GM18858 (cell line): Measurements from ENCODE around the gene SUSD3.

ENCODE experiments used
- ATAC-seq: cut with Tn5 transposase; IDR thresholded peaks from one replicate; pipeline ENCODE4 v1.9.1; 2021; ENCODE audit not compliant: unreplicated experiment

The SUSD3 gene

DNA sequence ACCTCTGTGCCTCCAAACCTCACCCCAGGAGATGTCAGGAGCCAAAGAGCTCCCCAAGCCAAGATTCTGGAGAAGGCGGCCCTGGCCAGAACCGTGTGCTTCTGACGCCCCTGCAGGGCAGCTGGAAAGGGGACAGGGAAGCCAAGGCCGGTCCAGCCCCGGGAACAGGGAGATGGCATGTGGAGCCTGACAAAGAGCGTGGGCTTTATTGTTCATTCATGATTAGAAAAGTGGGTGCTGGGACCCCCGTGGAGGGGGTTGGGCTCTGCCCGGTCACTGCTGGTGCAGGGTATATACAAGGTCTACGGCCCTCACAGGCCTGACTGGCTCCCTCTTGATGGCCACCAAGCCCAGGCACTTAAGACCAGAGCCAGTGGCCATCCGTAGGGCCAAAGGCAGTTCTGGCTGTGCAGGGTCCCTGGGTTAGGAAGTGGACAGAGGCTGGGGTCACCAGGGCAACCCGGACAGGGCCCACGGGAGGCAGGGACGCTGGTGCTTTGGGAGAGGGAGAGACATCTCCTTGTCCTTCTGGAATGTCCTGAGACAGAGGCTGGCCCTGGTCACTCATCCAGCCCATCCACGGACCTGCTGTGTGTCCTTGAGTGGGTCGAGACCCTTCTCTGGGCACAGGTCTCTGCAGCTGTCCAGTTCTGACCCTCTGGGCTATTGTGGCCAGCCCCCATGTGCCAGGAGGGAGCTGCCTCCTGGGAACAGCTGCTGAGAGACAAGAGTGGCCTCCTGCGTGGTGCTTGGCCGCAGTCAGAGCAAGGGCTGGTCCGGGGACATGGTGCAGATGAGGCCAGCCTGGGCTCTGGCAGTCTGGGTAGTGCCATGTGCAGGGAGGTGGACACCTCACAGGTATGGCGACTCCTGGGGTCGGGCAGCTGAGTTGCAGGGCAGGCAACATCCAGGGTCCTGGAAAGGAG is 63.1 kb downstream of the SUSD3 start:
- ATAC-seq, result no peak

DNA sequence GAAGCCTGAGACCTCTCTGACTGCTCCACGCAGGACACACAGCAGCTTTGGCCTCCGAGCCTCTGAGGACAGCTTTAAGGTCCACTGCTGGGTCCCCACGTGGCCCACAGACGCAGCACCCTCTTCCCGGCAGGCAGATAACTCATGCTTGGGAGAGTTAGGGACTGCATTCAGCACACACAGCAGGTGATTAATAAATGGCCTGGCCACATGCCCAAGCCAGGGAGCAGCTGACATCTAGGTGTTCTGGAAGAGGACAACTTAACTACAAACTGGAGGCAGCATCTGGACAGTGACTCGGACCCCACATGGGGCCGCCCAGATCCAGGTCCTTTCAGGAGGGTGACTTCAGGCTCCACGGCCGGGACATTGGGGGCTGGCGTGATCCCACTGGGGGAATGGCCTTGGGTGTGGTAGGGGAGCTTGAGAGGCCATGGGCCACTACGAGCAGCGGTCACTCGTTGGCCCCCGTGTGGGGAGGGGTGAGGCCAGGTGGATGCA is 64.3 kb downstream of the SUSD3 start:
- no peak for ATAC-seq

DNA sequence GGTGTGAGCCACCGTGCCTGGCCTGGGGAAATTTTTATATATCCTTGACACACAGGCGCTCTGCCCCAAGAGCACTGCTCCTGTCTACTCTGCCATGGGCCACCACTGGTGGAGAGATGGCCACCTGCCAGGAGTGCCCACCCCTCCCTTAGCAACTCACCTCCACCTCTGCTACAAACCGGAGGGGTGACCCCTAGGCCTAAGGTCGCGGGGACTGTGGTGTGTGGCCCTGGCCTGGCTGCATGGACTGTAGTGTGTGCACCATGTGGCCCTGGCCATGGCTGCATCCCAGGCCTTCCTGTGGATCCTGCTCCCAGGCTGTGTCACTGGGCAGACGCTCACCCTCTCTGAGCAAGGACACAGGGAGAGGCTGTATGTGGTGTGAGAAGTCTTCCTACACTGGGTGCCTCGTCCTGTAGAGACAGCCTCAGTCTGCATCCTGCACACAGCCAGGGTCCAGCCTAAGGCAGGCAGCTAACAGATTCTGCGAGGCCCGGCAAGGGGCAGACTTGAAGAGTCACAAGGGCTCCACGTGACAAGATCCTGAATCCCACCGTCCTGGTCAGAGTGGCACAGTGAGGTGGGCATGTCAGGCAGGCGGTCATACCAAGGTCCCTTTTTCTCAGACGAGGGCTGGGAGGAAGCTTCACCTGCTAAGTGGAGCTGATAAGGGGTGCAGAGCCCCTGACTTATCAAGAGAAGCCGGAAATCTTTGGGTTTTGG is 65.2 kb downstream of the SUSD3 start:
- no peak for ATAC-seq

DNA sequence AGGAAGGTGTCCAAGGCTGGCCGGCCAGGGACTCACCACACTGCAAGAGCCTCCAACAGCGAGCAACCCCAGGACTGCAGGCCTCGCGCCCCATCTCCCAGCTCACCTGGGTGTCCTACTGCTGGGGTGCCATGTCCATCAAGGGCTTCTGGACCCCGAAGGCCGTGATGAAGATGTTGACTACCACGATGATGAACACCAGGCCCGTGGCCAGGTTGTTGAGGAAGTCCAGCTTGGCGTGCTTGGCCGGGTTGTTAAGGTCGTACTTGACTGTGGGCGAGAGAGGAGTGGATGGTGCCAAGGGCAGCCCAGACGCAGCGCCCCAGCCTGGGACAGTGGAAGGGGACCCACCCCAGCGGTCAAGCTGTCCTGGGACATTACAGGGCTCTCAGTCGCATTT is 66.3 kb downstream of the SUSD3 start:
- ATAC-seq, result no peak

DNA sequence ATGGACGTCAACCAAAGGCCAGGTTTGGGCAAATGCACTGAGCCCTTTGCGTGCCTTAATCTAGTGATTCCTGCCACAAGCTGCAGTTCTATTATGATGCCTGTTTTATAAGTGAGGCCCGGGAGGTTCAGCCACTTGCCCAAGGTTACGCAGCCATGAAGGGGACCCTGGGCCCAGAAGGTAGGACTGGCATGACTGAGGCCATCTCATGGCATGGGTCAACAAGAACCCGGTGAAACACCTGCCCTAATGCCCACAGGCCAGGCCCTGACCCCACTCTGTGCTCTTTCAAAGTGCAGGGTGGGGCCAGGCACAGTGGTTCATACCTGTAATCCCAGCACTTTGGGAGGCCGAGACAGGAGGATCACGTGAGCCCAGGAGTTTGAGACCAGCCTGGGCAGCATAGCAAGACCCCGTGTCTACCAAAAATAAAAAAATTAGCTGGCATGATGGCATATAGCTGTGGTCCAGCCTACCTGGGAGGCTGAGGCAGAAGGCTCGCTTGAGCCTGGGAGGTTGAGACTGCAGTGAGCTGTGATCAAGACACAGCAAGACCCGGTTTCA is 66.9 kb downstream of the SUSD3 start:
- no peak for ATAC-seq

DNA sequence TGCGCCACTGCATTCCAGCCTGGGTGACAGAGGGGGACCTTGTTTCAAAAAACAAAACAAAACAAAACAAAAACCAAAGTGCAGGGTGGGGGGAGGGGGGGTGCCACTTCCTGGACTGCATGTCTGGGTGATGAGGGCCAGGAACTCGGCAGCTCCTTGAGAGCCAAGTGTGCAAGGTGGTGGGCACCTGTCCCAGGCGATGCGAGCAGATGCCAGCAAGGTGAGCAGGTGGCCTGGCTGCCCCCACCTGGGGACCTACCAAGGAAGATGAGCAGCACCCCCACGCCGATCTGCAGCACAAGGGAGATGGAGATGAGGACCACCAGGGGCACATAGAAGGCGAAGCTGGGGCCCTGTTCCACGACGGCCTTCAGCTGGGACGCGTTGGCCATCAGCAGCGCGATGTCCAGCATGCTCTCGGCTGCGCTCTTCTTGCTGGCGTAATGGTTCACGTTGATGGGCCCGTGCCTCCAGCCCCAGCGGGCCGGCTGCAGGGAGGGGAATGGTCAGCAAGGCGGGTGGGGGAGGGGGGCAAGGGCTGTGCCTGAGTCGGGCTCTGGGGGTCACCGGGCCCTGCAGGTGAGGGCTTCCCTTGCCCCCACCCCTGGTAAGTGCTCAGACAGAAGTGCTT is 67.8 kb downstream of the SUSD3 start:
- ATAC-seq, result no peak

DNA sequence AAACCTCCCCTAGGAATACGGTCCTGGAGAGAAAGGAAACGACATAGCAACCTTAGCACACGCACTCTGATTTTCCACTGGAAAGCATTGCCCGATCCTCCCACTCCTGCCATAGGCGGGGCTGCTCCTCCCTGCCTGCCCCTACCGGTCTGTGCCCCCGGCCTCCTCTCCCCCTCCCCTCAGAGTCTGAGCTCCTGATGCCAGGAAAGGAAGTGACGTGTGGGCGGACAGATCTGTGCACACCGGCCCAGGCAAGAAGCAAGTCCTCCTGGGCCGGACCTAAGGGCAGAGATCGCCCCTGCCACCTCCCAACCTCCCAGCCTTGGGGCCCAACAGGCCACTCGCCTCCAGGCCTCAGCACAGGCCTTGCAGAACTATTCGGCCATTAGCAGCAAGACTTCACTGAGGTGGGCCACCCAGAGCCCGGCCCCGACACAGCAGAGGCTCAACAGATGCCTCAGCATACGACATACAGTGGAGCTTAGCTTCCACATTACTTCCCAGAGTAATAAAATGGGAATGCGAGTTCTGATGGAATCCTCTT is 68.4 kb downstream of the SUSD3 start:
- no peak for ATAC-seq

DNA sequence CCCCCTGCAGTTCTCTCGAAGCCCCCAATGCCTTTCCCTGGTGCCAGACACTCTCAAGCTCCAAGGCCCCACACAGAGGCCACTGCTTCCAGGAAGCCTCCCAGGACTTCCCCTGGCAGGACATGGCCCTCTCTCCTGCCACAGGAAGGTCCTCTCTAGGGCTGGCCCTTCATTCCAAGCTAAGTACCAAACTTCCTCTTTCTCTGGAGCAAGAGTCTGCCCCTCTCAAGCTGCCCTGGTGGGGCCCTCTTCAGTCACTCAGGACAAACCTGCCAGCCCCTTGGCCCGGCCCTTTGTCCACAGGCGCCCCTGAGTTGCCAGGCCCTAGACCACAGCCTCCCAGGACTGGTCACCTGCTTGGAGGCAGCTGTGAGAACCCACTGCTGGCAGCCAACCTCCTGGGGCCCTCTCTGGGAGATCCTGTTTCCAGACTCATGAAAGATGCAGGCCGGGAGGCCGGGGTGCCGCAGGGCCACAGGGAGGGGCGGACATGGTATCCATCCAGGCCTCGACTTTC is 69.0 kb downstream of the SUSD3 start:
- ATAC-seq, result no peak

DNA sequence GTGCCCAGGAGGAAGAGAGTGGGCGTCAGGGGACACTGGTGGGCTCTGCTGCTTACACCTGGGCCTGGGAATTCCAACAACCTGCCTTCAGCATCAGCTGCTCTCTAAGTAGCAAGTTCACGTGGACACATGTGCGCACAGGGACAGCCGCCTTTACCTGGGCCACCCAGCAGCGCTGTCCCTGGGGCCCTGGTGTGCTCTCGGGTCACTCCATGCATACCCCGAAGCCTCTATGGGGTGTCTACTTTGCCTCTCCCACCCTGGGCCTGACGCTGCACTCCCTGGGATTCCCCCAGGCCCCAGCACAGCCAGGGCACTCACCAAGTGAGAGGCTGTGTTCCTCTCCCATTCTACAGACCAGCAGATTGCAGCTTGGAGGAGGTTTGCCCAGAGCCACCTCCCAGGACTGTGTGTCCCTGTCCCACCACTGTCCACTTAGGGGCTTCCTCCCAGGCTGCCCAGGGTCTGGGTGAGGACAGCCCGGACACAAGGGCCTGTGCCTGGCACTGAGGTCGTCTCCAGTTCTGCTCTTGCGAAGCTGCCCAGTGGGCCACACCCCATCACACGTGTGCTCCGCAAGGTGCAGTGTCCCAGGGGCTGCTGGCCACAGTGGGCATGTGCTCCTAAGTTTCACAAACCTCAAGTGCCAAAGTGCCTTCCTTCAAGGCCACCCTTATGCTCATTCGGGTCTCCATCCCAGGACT is 69.7 kb downstream of the SUSD3 start:
- ATAC-seq, result no peak

DNA sequence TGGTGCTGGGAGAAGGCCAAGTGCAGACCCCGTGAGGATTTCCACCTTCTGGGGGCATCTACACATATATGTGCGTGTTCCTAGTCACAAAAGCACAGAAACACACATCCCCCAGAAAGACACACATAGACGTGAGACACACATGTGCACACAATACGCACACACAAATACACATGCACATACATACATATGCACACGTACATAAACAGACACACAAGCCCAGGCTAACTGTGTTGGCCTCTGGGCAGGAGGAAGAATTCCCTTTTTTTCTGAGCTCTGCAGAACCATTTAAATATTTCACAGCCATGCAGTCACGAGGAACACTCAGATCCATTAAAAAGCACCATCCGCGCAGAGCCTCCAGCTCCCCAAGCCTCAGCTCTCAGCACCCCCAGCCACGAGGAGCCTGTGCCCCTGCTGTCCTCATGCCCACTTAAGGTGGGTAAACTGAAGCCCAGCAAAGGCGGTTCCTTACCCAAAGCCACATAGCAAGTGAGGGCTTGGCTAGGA is 70.3 kb downstream of the SUSD3 start:
- no peak for ATAC-seq

DNA sequence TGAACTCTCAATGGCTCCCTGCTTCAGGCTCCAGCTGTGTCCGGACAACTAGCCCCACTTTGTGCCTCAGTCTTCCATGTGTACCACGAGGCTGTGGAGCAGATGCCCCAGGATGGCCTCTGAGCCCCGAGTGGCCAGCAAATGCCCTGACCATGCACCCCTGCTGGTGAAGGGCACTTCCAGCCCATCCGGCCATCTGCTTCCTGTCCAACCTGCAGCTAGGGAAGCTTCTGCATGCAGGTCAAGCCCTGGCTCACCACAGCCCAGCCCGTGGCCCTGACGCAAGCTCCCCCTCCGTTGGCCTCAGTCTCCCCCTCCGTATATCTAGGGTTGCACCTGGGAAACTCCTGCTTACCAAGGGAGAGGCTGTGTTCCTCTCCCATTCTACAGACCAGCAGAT is 70.8 kb downstream of the SUSD3 start:
- no peak for ATAC-seq

DNA sequence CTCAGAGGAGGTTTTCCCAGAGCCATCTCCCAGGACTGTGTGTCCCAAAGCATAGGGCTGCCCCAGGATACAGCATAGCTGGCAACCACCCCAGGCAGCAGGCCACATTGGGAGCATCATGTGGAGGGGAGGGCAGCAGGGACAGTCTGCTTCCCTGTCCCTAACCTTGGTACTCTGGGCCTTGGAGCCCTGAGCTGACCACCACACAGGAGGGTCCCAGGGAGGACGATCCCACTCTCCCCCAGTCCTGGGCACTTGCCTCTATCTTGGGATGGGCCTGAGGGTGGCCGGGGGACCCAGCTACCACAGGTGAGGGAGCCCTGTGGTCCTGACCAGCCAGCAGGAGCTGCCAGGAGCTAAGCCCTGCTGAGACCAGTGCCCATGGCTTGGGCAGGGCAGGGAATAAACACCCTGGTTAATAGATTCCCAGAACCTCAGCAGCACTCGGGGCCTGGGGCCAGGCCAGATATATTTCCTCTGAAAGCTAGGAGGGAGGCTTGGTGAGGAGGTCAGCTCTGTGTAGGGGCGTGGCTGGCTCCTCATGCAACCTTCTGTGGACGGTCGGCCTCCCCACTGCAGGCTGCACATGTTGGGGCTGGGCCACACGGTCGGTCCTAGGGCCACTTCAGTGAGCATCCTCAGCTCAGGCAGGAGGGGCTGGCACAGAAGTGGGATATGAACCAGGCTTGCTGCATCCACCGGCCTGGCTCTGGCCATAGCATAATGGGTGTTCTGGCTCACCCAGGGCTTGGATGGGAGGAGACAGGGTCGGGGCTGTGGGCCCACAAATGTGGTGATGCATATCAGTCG is 71.4 kb downstream of the SUSD3 start:
- no peak for ATAC-seq

DNA sequence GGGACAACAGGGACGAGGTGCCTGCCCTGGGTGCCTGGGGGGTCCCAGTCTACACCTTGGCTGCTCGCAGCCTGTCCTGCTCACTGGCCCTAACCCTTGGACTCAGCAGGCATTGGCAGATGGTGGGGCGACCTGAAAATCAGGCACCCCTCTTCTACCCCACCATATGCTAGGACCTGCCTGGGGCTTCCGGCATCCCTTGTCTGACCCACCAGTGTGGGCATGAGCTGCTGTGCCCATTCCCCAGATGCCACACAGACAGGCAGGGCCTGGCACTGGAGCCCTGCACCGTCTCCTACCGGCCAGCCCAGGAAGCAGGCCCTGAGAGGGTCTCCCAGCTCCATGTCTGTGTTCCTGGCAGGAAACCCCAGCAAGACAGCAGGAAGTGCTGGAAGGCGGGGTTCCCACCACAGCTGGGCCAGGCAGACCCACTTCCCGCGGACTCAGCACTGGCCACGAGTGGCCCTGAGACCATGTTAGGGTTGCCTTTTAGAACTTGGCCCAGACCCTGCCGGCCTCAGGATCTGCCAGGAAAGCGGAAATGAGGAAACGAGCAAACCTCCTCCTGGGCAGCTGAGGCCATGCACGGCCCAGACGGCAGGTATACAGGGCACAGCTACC is 72.5 kb downstream of the SUSD3 start:
- ATAC-seq, result no peak

DNA sequence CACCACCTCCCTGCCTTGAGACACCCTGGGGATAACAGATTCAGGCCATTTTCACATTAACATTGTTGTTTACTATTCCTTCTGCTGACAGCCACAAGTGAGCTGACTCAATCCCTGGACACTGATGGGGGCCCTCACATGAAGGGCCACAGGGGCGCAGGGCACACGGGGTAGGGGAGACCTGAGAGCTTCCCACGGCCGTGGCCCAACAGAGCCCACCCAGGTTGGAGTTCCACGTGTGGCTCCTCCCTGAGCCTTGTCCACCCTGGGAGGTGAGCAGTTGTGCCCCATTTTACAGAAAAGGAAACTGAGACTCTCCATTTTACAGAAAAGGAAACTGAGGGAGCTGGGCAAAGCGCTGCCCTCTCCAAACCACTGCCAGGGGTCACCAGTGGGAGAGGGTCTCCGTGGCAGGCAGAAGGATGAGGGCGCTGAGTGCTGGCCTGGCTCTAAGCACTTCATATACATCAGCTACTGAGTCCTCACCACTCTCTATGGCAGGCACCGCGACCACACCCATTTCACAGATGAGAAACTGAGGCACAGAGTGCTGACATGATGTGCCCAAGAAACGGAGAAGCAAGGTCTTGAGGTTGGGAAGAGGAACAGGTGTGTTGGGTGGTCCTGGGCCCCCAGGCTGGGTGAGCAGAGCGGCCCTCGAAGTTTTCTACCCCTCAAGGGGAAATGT is 73.2 kb downstream of the SUSD3 start:
- no peak for ATAC-seq

DNA sequence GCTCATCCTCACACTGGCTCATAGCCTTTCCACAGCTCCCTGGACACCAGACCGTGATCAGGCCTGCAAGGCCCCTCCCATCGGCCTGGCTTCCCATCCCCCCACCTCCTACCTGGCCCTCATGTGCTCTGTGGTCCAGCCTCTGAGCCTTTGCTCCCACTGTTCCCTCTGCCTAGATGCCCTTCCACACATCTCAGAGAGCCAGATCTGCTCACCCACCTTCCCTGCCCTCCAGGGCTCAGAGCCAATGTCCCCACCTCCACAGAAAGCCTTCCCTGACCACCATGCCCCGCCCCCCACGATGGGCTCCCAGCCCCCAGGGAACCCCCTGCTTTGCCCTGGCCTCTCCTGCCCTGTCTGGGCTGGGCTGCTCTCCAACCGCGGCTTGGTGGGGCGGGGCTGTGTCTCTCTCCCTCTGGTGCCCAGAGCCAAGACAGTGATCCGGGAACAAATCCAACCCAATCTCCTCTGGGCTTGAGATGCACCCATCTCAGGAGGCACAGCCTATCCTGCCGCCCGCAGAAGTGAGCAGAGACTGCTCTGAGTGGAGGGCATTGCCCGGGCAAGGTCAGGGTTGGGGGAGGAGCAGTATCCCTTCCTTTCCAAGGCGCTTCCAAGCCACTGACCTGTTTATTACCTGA is 73.9 kb downstream of the SUSD3 start:
- ATAC-seq, result no peak

DNA sequence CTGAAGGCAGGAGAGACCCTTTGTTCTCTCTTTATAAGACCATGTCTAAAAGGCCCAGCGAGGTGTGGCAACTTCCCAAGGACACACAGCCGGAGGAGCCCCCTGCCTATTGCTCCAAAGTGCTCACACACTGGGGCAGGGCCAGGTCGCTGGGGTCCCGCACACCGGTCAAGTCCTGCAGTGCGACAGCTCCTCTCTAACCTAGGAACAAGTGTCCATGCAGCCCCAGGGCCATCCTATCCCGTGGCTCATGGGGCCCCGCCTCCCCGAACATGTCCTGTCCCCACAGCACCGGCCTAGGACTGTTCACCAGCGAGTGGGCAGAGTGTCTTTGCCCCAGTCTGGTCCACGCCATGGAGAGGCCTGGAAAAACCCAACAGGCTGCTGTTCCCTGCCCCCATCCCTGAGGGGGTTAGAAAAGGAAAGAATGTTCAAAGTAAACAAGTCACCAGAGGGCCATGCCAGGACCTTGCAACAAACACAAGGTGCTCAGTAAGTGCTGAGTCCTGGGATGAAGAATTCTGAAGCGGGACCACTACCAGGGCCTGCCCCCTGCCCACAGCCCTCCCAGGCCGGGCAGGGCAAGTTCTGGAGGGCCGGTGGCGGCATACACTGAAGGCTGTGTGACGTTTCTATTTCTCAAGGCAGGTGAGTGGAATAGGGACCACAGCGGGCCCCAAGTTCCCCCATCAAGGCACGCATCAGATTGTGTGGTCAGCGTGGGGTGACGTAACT is 74.6 kb downstream of the SUSD3 start:
- no peak for ATAC-seq

DNA sequence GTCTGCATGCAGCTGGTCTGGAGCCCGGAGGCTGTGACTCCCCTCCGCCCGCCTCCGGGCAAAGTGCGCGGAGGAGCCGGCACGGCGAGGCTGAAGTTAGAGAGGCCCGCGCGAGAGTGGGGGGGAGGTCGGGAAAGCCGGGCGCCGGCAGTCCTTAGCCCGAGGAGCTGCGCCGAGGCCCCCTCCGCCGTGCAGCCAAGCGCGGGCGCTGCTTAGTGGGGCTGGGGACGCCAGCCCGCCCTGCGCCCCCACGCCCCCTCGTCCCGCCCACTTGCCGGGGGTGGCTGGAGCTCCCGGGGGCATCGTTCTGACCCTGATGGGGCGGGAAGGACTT is 75.1 kb downstream of the SUSD3 start:
- ATAC-seq, result no peak
